NCI-H524 (cell line): ENCODE measurements around the gene FRG2C.
"Not testable (repeated sequence)": the region's sequence is repeated elsewhere in the genome, so short reads cannot be mapped to it uniquely, and the experiment has no call there.

Source experiments
- DNase-seq, 2 experiments: peaks; one replicate each; lab custom pipeline; 2025; lab: John Stamatoyannopoulos, UW

Gene FRG2C

GRCh38 chr3:75664028-75664427 is at the start of gene FRG2C:
TSS of gene FRG2C (plus strand) at chr3:75664328. CDS start at chr3:75664380, 52 bp downstream.
- not testable (repeated sequence) for DNase-seq

GRCh38 chr3:75618666-75619305 is 45.3 kb upstream of the FRG2C start:
- not testable (repeated sequence) for DNase-seq

- not testable (repeated sequence) for DNase-seq
These were observed 44.6 kb upstream of the FRG2C start for GRCh38 chr3:75619481-75620031.

- not testable (repeated sequence) for DNase-seq
These were observed 42.4 kb upstream of the FRG2C start for GRCh38 chr3:75621772-75622171.

- DNase-seq: not testable (repeated sequence)
These were observed 40.5 kb upstream of the FRG2C start for GRCh38 chr3:75623656-75624055.

GRCh38 chr3:75630887-75631535 is 33.1 kb upstream of the FRG2C start:
- DNase-seq: not testable (repeated sequence)

GRCh38 chr3:75631541-75631940 is 32.6 kb upstream of the FRG2C start:
- DNase-seq: no peak

GRCh38 chr3:75638947-75639346 is 25.2 kb upstream of the FRG2C start:
- not testable (repeated sequence) for DNase-seq

GRCh38 chr3:75641107-75641517 is 23.0 kb upstream of the FRG2C start:
- not testable (repeated sequence) for DNase-seq

- not testable (repeated sequence) for DNase-seq
These were observed 20.9 kb upstream of the FRG2C start for GRCh38 chr3:75643031-75643800.

GRCh38 chr3:75645548-75645947 is 18.6 kb upstream of the FRG2C start:
- DNase-seq: not testable (repeated sequence)

- no peak for DNase-seq
These were observed 13.9 kb upstream of the FRG2C start for GRCh38 chr3:75650191-75650590.

GRCh38 chr3:75655101-75655904 is 8.8 kb upstream of the FRG2C start:
- DNase-seq: not testable (repeated sequence)

- not testable (repeated sequence) for DNase-seq
These were observed 8.2 kb upstream of the FRG2C start for GRCh38 chr3:75655956-75656355.

- DNase-seq: not testable (repeated sequence)
These were observed 5.6 kb upstream of the FRG2C start for GRCh38 chr3:75658411-75659107.

- DNase-seq: not testable (repeated sequence)
These were observed 5.1 kb upstream of the FRG2C start for GRCh38 chr3:75659108-75659433.

- DNase-seq: not testable (repeated sequence)
These were observed 1.5 kb downstream of the FRG2C start for GRCh38 chr3:75665626-75666025.

GRCh38 chr3:75667757-75668701 is 3.9 kb downstream of the FRG2C start:
- not testable (repeated sequence) for DNase-seq

GRCh38 chr3:75668759-75669347 is 4.7 kb downstream of the FRG2C start:
- not testable (repeated sequence) for DNase-seq
